ENCODE results near the gene CCDC194.

CCDC194 gene

DNA sequence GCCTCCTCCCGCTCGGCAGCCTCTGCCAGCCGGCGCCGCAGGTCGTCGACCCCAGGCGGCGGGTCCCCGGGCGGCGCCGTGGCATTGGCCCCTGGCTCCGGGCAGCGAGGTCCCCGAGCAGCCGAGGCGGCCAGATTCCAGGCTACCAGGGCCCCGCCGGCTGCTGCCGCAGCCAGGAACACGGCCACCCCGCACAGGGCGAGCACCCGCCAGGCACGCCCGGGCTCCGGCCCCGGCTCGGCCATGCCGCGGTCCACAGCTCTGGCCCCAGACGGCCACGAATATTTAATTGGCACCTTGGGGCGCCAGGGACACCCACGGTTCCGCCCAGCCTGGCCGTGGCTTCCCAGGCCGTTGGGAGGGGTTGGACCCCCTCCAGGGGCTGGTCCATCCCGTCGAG is at the start of gene CCDC194:
Gene CCDC194 (minus strand): TSS at position 283 of the 400 bp plus-strand sequence. CDS start 38 bp downstream, at position 245.
- TF ChIP-seq CTCF (conservative IDR thresholded peaks at IDR 0.05; ENCODE audit: control insufficient read depth, insufficient read depth, low read depth, low read length), result no peak
- H3K4me3 ChIP-seq (ENCODE audit: control insufficient read depth, low read depth, low read length), result no peak within 1 kb of the TSS
- no peak for DNase-seq (ENCODE audit: low read depth)

DNA sequence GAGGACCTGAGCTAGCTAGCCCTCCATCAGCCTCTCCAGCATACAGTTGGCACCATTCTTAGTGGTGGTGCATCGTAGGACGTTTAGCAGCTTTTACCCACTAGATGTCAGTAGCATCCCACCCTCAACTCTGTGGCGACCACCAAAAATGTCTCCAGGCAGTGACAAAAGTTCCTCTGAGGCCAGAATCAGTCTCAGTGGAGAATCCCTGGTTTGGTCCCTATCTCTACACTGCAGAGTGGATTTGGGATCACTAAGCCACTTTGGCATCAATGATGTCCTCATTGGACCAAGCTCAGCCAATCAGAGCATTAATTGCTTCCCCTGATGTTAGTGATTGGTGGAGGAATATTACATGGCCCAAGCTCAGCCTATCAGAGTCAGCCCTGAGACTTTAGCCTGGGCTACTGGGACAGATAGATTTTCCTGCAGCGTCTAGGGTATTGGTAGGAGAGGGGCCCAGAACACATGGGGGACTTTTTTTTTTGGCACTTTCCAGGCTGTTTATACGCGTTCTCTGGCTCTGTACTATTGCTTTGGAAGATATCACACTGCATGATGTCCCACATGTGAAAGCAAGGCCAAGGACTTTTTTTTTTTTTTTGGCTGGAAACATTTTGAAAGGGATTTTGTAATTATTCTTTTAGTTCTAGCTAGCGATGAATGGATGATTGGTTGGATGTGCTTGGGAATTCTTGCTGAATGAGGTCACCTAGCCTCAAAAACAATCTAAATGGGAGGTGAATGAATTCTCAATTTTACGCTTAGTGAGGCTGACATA is 47.4 kb upstream of the CCDC194 start:
- peak; percentile 59 for TF ChIP-seq CTCF (conservative IDR thresholded peaks at IDR 0.05; ENCODE audit: control insufficient read depth, insufficient read depth, low read depth, low read length)
- peak; percentile 66 for DNase-seq (ENCODE audit: low read depth)
- H3K4me3 ChIP-seq (ENCODE audit: control insufficient read depth, low read depth, low read length), result no peak overlapping the region

DNA sequence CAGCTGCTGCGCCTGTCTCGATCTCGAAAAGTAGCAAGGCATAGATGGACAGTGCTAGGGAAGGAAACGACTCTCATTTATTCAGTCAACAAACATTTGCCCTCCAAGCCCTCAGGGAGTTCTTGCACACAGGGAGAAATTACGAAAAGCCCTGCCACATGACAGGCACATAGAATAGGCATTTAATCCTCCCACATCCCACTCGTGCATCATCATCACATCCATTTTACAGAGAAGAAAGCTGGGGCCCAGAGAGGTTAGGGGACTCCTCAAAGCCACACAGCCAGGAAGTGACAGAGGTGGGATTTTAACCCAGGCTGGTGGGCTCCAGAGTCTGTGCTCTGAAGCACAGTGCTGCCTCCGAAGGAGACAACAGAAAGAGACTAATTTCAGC is 42.9 kb upstream of the CCDC194 start:
- no peak for DNase-seq (ENCODE audit: low read depth)
- TF ChIP-seq CTCF (conservative IDR thresholded peaks at IDR 0.05; ENCODE audit: control insufficient read depth, insufficient read depth, low read depth, low read length), result no peak

DNA sequence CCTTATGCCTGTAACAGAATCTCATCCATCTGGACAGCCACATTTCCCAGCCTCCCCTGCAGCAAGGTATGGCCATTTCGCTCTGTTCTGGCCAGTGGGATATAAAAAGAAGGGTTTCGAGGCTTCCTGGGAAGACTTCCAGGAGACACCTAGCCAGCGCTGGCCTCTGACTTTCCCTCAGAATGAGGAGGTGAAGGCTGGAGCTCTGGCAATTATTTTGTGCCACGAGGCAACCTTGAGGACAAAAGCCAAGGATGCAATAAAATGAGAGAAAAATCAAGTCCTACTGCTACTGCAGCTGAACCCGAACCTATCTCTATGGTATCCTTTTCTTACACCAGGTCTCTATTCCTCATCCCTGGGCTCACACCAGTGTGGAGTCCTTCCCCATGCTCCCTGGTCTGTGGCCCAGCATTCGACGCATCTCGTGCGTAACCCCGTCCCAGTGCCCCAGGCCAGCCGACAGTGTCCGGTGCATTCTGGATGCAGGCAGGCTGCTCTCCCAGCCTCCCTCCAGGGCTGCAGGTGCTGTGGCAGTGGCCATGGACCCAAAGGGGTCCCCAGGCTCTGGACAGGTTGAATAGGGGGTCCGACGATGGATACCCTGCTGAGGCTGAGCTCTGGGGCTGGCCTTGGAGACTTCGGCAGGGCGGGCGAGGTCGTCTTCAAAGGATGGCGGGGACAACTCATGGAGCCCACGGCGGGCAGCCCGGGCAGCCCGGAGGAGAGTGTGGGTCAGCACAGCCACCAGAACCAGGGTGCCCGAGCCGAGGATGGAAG is 42.3 kb upstream of the CCDC194 start:
- DNase-seq (ENCODE audit: low read depth), result no peak
- TF ChIP-seq CTCF (conservative IDR thresholded peaks at IDR 0.05; ENCODE audit: control insufficient read depth, insufficient read depth, low read depth, low read length), result no peak
- H3K4me3 ChIP-seq (ENCODE audit: control insufficient read depth, low read depth, low read length), result no peak overlapping the region

More for the DNA sequence above, 42.9 kb upstream of the CCDC194 start:
- H3K4me3 ChIP-seq (ENCODE audit: control insufficient read depth, low read depth, low read length), result no peak overlapping the region

GRCh38 chr19:17435218-17435617 is 41.2 kb upstream of the CCDC194 start:
- H3K4me3 ChIP-seq (ENCODE audit: control insufficient read depth, low read depth, low read length), result no peak overlapping the region
- DNase-seq (ENCODE audit: low read depth), result no peak
- no peak for TF ChIP-seq CTCF (conservative IDR thresholded peaks at IDR 0.05; ENCODE audit: control insufficient read depth, insufficient read depth, low read depth, low read length)

- TF ChIP-seq CTCF (conservative IDR thresholded peaks at IDR 0.05; ENCODE audit: control insufficient read depth, insufficient read depth, low read depth, low read length), result no peak
- DNase-seq (ENCODE audit: low read depth), result no peak
- H3K4me3 ChIP-seq (ENCODE audit: control insufficient read depth, low read depth, low read length), result no peak overlapping the region
Observed at GRCh38 chr19:17431417-17431816, 37.4 kb upstream of the CCDC194 start.

Data from fibroblast of mammary gland (primary cell).